ENCODE results near the gene FAM177B. TPM values are rescaled to one million over a fixed set of nuclear protein-coding genes. Genes with fewer than 3 reads are reported as not detected.
"Not testable (repeated sequence)": the region's sequence is repeated elsewhere in the genome, so short reads cannot be mapped to it uniquely, and the experiment has no call there.

FAM177B gene
- total RNA-seq, 1 donor from 2014 or later = not detected

DNA sequence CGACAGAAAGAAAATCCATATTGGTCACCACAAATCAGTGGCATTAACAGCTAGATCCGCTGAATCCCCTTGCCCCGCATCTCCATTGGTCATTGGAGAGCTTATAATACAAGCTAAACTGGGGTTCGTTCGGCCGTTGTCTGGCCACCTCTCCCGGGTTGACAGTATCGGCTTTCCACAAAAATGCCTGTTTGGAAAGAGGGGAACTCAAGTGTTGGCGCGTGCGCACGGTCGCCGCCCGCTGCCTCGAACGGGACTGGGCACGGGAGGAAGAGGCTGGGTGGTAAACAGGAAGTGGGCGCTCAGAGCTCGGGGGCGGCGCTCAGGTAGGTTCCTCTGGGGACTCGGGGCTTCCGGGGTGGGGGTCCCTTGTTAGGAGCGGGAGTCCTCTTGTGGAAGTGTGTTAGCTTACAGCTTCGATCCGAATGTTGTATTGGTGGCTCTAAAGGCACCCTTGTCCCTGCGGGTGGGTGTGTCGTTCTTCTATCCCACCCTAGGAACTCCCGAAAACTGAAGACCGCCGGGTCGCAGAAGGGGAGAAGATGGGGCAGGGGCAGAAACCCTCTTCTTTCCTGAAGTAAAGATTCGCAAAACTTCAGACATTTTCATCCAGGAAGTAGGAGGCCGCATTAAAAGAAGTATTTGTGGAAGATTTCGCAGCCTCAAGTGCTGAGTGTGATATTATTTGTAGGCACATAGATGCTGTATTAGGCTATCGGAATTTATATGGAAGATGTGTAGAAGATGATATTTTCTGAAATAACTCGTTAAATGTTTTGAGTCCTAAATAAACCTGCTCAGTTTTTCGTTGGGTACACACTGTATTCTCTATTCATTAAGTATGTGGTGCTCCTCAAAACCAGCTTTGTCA lies 23.7 kb upstream of the FAM177B start:
- Mint-ChIP-seq H3K36me3 (ENCODE audit: low read depth) (peaks cover 35% of the 10 kb centered on the region), H3K4me1 (peaks cover 39% of the 10 kb centered on the region), H3K4me3 (peak overlapping the region; percentile 99), H3K27ac (peak overlapping the region; percentile 94), H3K9me3 (no peaks in the 10 kb centered on the region), H3K27me3 (no peaks in the 10 kb centered on the region)
- peak; percentile 96 for DNase-seq
- intact Hi-C loops (cut with micrococcal nuclease) = loop anchor here (2.0 to 10.0 kb wide), 5 partner anchors 61 to 1134 kb away; partner anchors contain the start of genes CAPN2 and TP53BP2

DNA sequence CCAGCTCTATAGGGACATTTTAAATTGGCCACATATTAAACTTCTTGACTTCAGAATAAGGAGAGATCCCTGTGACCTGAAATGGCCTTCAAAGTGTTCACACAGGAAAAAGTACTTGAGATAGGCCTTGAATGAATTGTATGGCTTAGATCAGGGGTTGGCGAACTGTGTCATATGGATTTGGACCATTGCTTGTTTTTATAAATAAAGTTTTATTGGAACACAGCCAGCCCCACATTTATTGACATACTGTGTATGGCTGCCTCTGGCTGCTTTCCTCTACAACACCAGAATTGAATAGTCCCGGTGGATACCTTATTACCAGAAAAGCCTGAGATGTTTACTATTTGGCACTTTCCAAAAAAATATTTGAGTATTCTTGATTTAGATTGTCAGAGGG lies 20.6 kb upstream of the FAM177B start:
- Mint-ChIP-seq H3K27ac (no peak overlapping the region), H3K9me3 (no peaks in the 10 kb centered on the region), H3K4me3 (no peak overlapping the region), H3K4me1 (peaks cover 26% of the 10 kb centered on the region), H3K36me3 (ENCODE audit: low read depth) (peaks cover 41% of the 10 kb centered on the region), H3K27me3 (no peaks in the 10 kb centered on the region)
- intact Hi-C loops (cut with micrococcal nuclease) = loop anchor here (10.0 kb wide), 1 partner anchor 998 kb away; the partner anchor contains the start of gene CAPN2
- no peak for DNase-seq

DNA sequence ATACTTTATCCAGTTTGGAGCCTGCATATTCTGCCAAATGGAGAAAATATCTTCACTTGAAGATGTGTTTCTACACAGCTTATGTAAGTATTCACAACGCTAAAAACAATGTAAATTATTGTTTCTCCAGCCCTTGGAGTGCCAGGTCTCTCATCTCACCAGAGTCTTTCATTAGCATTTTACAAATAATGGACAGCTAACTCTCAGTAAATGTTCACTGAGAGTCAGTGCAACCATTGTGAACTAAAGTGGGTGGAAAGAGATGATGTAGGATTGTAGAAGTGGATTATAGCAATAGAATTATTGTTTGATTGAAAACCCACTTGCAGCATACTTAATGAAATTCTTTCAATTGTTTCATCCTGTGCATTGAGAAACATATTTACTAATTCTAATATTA lies 8.3 kb upstream of the FAM177B start:
- Mint-ChIP-seq H3K27me3 (no peaks in the 10 kb centered on the region), H3K4me3 (no peak overlapping the region), H3K4me1 (peaks cover 16% of the 10 kb centered on the region), H3K9me3 (no peaks in the 10 kb centered on the region), H3K36me3 (ENCODE audit: low read depth) (peaks cover 72% of the 10 kb centered on the region), H3K27ac (no peak overlapping the region)
- DNase-seq = no peak
- intact Hi-C loops (cut with micrococcal nuclease) = no loop called here

DNA sequence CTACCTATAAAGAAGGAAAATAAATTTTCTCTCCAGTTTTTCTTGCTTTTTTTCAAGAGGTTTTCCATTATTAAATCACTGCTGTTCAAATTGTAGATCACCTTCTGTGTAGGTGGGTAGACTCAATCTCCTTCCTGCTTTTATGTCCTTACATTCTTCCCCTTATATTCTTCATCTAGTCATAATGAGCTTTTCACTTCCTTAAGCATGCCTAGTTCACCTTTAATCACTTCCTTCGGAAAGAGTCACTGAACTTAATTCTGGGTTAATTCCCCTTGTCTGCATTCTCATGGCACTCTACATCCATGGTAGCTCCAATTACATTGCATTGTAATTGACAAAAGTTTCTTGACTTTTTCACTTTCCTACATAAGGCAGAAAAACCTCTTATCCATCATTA lies 6.1 kb upstream of the FAM177B start:
- no peak for DNase-seq
- no peak overlapping the region for H3K4me3 Mint-ChIP-seq
- no peaks in the 10 kb centered on the region for H3K9me3 Mint-ChIP-seq
- H3K36me3 Mint-ChIP-seq (ENCODE audit: low read depth) = peaks cover 68% of the 10 kb centered on the region
- intact Hi-C loops (cut with micrococcal nuclease) = no loop called here
- no peak overlapping the region for H3K27ac Mint-ChIP-seq
- H3K4me1 Mint-ChIP-seq = peaks cover 17% of the 10 kb centered on the region
- H3K27me3 Mint-ChIP-seq = no peaks in the 10 kb centered on the region

DNA sequence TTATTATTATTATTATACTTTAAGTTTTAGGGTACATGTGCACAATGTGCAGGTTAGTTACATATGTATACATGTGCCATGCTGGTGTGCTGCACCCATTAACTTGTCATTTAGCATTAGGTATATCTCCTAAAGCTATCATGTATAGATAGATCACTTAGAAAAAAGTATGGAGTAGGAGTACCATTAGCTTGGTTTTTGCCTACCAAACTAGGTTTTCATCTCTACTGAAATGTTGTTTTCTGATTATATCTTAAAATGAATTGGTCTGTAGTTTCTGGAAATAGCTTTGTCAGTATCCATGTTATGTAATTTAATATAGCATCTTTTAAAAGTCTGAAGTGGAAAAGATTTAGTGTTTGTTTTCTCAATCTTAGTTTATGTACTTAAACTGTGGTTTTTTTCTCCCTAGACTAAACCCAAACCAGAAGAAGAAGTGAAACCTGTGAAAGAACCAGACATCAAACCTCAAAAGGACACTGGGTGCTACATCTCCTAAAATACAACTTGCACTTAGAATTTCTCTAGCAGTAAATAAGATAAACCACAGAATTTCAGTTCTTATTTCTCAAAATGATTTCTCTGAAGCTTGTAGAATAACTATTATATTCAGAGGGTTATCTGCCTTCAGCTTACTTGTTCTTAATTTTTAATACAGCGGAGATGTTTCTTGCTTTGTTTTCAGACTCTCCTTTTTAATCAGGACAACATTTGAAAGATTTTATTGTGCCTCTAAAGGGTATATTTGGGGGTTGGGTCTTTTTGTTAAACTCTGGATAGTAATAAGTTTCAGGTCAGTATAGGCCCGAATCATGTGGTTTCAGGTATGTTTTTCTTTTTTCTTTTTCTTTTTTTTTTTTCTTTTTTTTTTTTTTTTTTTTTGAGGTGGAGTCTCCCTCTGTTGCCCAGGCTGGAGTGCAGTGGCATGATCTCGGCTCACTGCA lies 4.5 kb upstream of the FAM177B start:
- no peaks in the 10 kb centered on the region for H3K27me3 Mint-ChIP-seq
- intact Hi-C loops (cut with micrococcal nuclease) = loop anchor here (1.0 to 2.0 kb wide), 2 partner anchors 78 to 165 kb away; no protein-coding TSS in a partner anchor
- no peak for DNase-seq
- H3K9me3 Mint-ChIP-seq = no peaks in the 10 kb centered on the region
- H3K4me3 Mint-ChIP-seq = no peak overlapping the region
- peaks cover 17% of the 10 kb centered on the region for H3K4me1 Mint-ChIP-seq
- peaks cover 57% of the 10 kb centered on the region for H3K36me3 Mint-ChIP-seq (ENCODE audit: low read depth)
- peak overlapping the region; percentile 35 for H3K27ac Mint-ChIP-seq

DNA sequence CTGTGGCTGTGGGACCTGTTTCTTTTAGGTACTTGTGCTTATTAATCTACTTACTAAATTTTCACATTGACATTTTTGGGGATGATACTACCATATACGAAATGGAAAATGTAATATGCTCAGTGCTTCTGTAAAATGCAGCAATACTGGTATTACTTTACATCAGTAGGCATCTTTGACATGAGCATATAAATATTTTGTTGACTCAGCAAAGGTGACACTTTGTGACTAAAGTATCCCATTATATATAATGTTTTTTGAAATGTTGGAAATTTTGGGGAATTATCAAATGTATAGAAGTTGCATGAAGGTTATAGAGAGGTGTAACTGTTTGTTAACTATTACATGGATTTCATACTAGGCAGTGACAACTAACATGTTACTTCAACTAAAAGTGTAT lies 2.3 kb upstream of the FAM177B start:
- intact Hi-C loops (cut with micrococcal nuclease) = no loop called here
- Mint-ChIP-seq H3K4me1 (peaks cover 17% of the 10 kb centered on the region), H3K27ac (no peak overlapping the region), H3K36me3 (ENCODE audit: low read depth) (peaks cover 40% of the 10 kb centered on the region), H3K4me3 (no peak overlapping the region), H3K27me3 (no peaks in the 10 kb centered on the region), H3K9me3 (no peaks in the 10 kb centered on the region)
- no peak for DNase-seq

DNA sequence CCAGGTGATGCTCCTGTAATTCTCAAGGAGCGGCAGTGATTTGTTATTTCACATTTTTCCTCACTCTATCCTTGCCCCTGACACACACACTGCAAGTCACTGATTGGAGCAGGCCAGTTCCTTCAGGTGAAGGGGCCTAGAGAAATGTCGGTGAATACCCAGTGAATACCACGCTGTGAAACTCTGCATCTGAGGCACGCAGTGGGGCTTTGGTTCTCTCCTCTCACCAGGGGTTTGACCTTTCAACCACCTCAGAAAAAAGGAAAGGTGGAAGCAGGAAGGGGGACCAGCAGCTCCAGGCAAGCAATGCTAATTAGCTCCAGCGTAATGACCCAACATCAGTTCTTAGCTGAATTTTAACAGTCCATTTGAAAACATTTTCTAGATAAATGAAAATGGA lies 532 bp upstream of the FAM177B start:
- H3K27ac Mint-ChIP-seq = no peak overlapping the region
- H3K4me1 Mint-ChIP-seq = peaks cover 11% of the 10 kb centered on the region
- peaks cover 27% of the 10 kb centered on the region for H3K36me3 Mint-ChIP-seq (ENCODE audit: low read depth)
- H3K9me3 Mint-ChIP-seq = no peaks in the 10 kb centered on the region
- H3K4me3 Mint-ChIP-seq = no peak overlapping the region
- DNase-seq = no peak
- intact Hi-C loops (cut with micrococcal nuclease) = no loop called here
- no peaks in the 10 kb centered on the region for H3K27me3 Mint-ChIP-seq

DNA sequence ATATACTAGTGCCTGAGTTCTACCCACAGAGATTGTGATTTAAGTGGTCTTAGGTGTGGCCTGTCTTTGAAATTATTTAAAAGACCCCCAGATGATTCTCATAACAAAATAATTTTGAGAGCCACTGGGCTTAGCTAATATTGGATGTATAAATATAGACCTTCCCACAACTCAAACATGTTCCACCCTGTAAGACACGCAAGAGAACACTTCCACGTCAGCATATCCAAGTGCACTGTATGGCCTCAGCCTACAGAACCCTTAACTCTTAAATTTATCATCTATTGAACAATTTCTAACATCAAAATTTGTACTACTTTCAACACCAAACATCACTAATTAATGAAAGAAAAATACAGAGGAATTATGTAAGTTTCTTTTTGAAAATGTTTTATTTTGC lies 2.5 kb downstream of the FAM177B start:
- intact Hi-C loops (cut with micrococcal nuclease) = no loop called here
- no peaks in the 10 kb centered on the region for H3K9me3 Mint-ChIP-seq
- H3K27ac Mint-ChIP-seq = no peak overlapping the region
- peaks cover 1% of the 10 kb centered on the region for H3K4me1 Mint-ChIP-seq
- H3K4me3 Mint-ChIP-seq = no peak overlapping the region
- H3K36me3 Mint-ChIP-seq (ENCODE audit: low read depth) = peaks cover 7% of the 10 kb centered on the region
- DNase-seq = no peak
- no peaks in the 10 kb centered on the region for H3K27me3 Mint-ChIP-seq

DNA sequence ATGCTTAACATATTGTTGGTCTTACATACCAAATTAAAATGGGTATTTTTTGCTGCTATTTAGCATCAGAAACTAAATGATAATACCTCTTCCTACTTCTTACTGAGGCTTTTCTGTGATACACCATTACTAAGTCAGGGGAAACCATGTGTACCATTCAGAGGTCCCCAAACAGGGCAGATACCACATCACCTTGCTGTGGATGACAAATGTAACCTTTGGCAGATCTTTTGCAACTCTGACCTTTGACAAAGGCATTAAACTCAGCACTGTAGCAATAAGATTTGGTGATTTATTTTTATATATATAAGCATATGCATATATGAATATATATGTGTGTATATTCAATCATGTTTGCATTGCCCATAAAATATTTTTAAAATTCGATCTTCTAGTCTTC lies 2.9 kb downstream of the FAM177B start:
- DNase-seq = no peak
- intact Hi-C loops (cut with micrococcal nuclease) = no loop called here
- peaks cover 4% of the 10 kb centered on the region for H3K36me3 Mint-ChIP-seq (ENCODE audit: low read depth)
- no peak overlapping the region for H3K27ac Mint-ChIP-seq
- no peaks in the 10 kb centered on the region for H3K9me3 Mint-ChIP-seq
- no peaks in the 10 kb centered on the region for H3K27me3 Mint-ChIP-seq
- no peaks in the 10 kb centered on the region for H3K4me1 Mint-ChIP-seq
- no peak overlapping the region for H3K4me3 Mint-ChIP-seq

DNA sequence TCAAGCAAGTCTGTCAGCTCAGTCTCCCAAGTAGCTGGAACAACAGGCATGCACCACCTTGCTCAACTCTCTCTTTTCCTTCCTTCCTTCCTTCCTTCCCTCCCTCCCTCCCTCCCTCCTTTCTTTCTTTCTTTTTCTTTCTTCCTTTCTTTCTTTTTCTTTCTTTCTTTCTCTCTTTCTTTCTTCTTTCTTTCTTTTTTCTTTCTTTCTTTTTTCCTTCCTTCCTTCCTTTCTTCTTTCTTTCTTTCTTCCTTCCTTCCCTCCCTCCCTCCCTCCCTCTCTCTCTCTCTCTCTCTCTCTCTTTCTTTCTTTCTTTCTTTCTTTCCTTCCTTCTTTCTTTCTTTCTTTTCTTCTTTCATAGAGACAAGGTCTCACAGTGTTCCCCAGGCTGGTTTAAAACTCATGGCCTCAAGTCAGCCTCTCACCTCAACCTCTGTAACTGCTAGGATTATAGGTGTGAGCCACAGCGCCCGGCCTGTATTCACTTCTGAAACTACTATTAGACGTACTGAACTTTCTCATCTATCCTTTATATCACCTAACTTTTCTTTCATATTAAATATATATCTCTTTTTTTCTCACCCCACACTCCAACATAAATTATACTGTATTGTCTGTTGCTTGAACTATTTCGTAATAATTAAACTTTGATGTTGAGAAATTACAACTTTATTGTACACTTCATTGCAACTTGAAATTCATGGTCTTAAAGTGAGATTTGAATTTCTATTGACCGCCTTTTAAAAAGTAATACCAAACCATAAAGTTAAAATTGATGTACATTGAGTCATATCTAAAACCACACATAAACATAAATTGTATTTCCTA lies 4.8 kb downstream of the FAM177B start:
- H3K4me1 Mint-ChIP-seq; H3K9me3 Mint-ChIP-seq; H3K4me3 Mint-ChIP-seq; H3K27me3 Mint-ChIP-seq; DNase-seq; intact Hi-C loops (cut with micrococcal nuclease); H3K27ac Mint-ChIP-seq; H3K36me3 Mint-ChIP-seq (ENCODE audit: low read depth): not testable (repeated sequence)

DNA sequence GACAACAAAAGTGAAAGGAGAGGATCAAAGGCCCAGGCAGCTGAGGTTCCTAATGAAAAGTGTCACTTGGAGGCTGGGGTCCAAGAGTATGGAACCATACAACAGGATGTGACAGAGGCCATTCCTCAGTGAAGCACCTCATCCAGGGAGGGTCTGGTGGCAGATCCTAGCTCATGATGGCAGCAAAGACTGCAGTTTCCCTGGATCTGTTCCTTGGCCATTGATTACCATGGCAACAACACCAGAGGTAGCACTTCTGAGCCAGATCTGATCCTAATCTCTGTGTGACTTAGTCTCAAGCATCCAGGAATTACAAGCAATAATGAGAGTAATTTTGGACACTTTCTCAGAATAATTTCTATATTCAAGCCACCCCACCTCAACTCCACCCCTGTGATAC lies 12.9 kb downstream of the FAM177B start:
- Mint-ChIP-seq H3K4me3 (no peak overlapping the region), H3K27ac (no peak overlapping the region), H3K27me3 (peaks cover 11% of the 10 kb centered on the region), H3K36me3 (ENCODE audit: low read depth) (no peaks in the 10 kb centered on the region), H3K9me3 (no peaks in the 10 kb centered on the region), H3K4me1 (no peaks in the 10 kb centered on the region)
- intact Hi-C loops (cut with micrococcal nuclease) = no loop called here
- no peak for DNase-seq

DNA sequence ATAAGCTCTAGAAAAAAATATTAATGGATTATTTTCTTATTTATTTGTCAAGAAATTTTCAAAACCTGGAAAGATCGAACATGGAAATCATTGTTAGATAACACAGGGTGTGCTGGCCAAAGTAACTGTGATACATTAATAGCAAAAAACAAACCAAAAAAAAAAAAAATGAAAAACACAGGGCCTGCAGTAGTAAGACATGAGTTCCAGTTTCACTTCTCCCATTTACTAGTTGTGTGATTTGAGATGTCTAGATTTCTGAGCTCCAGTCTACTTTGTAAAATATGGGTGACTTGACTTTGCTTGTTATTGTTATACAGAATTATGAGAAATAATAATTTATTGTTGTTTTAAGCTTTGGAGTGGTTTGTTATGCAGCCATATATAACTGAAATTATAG lies 13.6 kb downstream of the FAM177B start:
- Mint-ChIP-seq H3K9me3 (no peaks in the 10 kb centered on the region), H3K4me1 (no peaks in the 10 kb centered on the region), H3K27me3 (peaks cover 11% of the 10 kb centered on the region), H3K4me3 (no peak overlapping the region), H3K27ac (no peak overlapping the region), H3K36me3 (ENCODE audit: low read depth) (no peaks in the 10 kb centered on the region)
- DNase-seq = no peak
- intact Hi-C loops (cut with micrococcal nuclease) = no loop called here

DNA sequence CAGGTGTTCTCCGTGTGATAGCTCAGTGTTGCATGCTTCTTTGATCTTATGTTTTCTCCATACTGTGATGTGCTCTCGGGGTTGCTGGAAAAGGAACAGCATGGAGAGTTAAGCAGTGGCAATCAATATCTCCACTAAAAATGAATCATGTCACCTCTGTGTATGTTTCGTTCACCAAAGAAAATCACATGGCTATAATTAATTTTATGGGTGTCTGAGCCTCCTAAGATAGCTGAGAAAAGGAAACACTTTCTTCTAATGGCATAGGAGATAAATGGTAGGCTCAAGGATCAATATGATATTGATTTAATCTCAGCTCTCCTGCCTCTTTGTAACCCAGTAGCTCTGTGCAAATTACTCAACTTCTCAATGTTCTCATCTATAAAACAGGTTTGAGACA lies 14.3 kb downstream of the FAM177B start:
- no peak overlapping the region for H3K27ac Mint-ChIP-seq
- no peak overlapping the region for H3K4me3 Mint-ChIP-seq

More for the DNA sequence above, 14.3 kb downstream of the FAM177B start:
- H3K4me1 Mint-ChIP-seq = no peaks in the 10 kb centered on the region
- peaks cover 2% of the 10 kb centered on the region for H3K9me3 Mint-ChIP-seq
- intact Hi-C loops (cut with micrococcal nuclease) = no loop called here
- DNase-seq = no peak
- no peaks in the 10 kb centered on the region for H3K36me3 Mint-ChIP-seq (ENCODE audit: low read depth)
- peaks cover 11% of the 10 kb centered on the region for H3K27me3 Mint-ChIP-seq

Data from activated CD4-positive, alpha-beta T cell treated with anti-CD3 and anti-CD28 coated beads, Interleukin-2, amount 10 ng/mL, durations not matched to agents 24 days and 14 days (primary cell).